Ovary (tissue), 9 donors: ENCODE data around the gene GPR108. TPM values are rescaled to one million over a fixed set of nuclear protein-coding genes. Genes with fewer than 3 reads are reported as not detected.

Experiments used
- DNase-seq, 5 donors: peaks; one replicate each; pipeline ENCODE4 v3.0.0-alpha.2; 2019 to 2020
- H3K27ac ChIP-seq, 2 donors: fragments of 200-600 bp; one replicate each; pipeline versions ENCODE4 v1.5.1 to v1.8.0; 2019 to 2022
- H3K27me3 ChIP-seq: fragments of 200-600 bp; one replicate; pipeline ENCODE4 v1.8.0; 2022
- H3K36me3 ChIP-seq: fragments of 200-600 bp; sonication (generic); one replicate; pipeline ENCODE4 v1.5.1; 2019
- H3K4me1 ChIP-seq: one replicate; pipeline ENCODE4 v1.8.1; 2013; ENCODE audit warnings: mild to moderate bottlenecking, moderate library complexity; ENCODE audit not compliant: insufficient read depth
- H3K4me3 ChIP-seq: fragments of 200-600 bp; sonication (generic); one replicate; pipeline ENCODE4 v1.5.1; 2017
- H3K9me3 ChIP-seq, 2 donors: fragments of 200-600 bp in 1 of 2; sonication (generic) in 1 of 2; one replicate each; pipeline versions ENCODE4 v1.5.1 to v1.8.1; 2013 to 2019; ENCODE audit warnings: mild to moderate bottlenecking in 1 of 2, moderate library complexity in 1 of 2
- EP300 ChIP-seq: sonication (generic); formaldehyde crosslinking; IDR thresholded peaks from one replicate; pipeline ENCODE4 v1.6.1; 2017; ENCODE audit warnings: antibody characterized with exemption
- POLR2A ChIP-seq: fragments of 450-650 bp; IDR thresholded peaks from one replicate; pipeline ENCODE4 v1.6.1; 2017; ENCODE audit warnings: antibody characterized with exemption, mild to moderate bottlenecking, moderate library complexity
- WGBS, 3 donors: extraction: QIAGEN DNeasy Blood & Tissue Kit in 1 of 3; methylation state at CpG; one replicate each; pipeline versions ENCODE4 v1.1.5 to v1.1.7; 2013 to 2017; 5-methylcytosine and 5-hydroxymethylcytosine counted together
- intact Hi-C, 4 donors: fragments of 100-400 bp; cut with DNase I; formaldehyde crosslinking; loops; one replicate each; pipeline versions ENCODE4 v1.11.0 to v1.15.1; 2022 to 2023
- polyA plus RNA-seq, 2 donors: library from polyadenylated mRNA; stranded (reverse); fragments of 200-250 nt in 1 of 2; fragments of 350-450 nt in 1 of 2; fragmentation: Illumina TruSeq in 1 of 2; extraction: RNeasy Lipid Tissue Mini Kit (QIAGEN cat#74804) in 1 of 2; gene quantifications; one replicate each; pipeline ENCODE4 v1.2.3, GENCODE V29; 2013 to 2014
- total RNA-seq, 7 donors: library from RNA; depleted of rRNA in 2 of 7; stranded (reverse); fragments of >200 nt in 2 of 7; fragmentation: NEBNext Ultra II Directional in 3 of 7; extraction: Animal tissue kit (Norgen Biotek cat#: 25700) in 3 of 7; gene quantifications; one replicate each; pipeline versions ENCODE4 v1.1.0 to v1.2.4, GENCODE V29; 2016 to 2023
- TF ChIP-seq, protein P1 (sequence below), 3 donors: fragments of 450-650 bp in 2 of 3; fragments of 200-600 bp in 1 of 3; IDR thresholded peaks; one replicate each; pipeline versions ENCODE4 v1.5.1 to v1.8.0; 2016 to 2022; ENCODE audit warnings: antibody characterized with exemption in 3 of 3, mild to moderate bottlenecking in 1 of 3
- donor health status: DM: no; HTN: no; CAD: no; lungs with moderate emphysema.
- donor health status: DM: no; HTN: no; CAD: no.
- donor health status: Bipolar disorder and iron deficiency.
- donor health status: DM: yes; HTN: yes; CAD: no.
- donor health status: DM: no; HTN: no; CAD: no.
- donor health status: DM: yes; HTN: yes; CAD: no.

Gene GPR108
- total and polyA plus RNA-seq, 9 donors: 34.0 to 76.6 (median 61.0) TPM

DNA sequence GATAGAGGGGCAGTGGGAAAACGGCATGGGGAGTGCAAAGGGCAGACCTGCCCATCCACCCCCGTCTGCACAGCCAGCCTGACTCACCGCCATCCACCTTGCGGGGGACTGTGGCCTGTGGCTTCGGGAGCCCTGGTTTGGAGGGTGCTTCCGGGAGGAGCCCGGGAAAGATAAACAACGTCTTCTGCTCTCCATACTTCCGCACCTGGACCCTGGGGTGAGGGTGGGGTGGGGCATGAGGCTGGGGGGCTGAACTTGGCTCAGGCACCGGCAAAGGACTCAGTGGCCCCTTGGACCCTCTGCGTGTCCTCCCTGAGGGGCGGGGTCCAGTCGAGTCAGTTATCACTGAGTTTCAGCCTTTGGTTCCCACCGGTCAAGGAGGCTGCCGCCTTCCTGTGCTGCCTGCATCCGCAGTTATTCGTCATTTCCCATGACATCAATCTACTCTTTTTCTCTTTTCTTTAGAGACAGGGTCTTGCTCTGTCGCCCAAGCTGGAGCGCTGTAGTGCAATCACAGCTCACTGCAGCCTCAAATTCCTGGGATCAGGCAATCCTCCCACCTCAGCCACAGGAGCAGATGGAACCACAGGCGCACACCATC, 3.2 kb downstream of the GPR108 start:
- H3K4me1 ChIP-seq: peaks cover 17% of the 10 kb centered on the region
- H3K27me3 ChIP-seq: no peaks in the 10 kb centered on the region
- 69 to 78% (median 70%) methylated on average over 17 to 20 of the region's 20 CpGs for WGBS, 3 donors
- no peaks in the 10 kb centered on the region for H3K9me3 ChIP-seq
- DNase-seq: no peak
- no peaks in the 10 kb centered on the region for H3K36me3 ChIP-seq
- no peak overlapping the region for H3K27ac ChIP-seq
- intact Hi-C loops: no loop called here
- no peak overlapping the region for H3K4me3 ChIP-seq
- TF ChIP-seq POLR2A (no peak), EP300 (no peak)
- TF ChIP-seq, protein P1, sequence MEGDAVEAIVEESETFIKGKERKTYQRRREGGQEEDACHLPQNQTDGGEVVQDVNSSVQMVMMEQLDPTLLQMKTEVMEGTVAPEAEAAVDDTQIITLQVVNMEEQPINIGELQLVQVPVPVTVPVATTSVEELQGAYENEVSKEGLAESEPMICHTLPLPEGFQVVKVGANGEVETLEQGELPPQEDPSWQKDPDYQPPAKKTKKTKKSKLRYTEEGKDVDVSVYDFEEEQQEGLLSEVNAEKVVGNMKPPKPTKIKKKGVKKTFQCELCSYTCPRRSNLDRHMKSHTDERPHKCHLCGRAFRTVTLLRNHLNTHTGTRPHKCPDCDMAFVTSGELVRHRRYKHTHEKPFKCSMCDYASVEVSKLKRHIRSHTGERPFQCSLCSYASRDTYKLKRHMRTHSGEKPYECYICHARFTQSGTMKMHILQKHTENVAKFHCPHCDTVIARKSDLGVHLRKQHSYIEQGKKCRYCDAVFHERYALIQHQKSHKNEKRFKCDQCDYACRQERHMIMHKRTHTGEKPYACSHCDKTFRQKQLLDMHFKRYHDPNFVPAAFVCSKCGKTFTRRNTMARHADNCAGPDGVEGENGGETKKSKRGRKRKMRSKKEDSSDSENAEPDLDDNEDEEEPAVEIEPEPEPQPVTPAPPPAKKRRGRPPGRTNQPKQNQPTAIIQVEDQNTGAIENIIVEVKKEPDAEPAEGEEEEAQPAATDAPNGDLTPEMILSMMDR (IDR thresholded peaks at IDR 0.05): no peak

DNA sequence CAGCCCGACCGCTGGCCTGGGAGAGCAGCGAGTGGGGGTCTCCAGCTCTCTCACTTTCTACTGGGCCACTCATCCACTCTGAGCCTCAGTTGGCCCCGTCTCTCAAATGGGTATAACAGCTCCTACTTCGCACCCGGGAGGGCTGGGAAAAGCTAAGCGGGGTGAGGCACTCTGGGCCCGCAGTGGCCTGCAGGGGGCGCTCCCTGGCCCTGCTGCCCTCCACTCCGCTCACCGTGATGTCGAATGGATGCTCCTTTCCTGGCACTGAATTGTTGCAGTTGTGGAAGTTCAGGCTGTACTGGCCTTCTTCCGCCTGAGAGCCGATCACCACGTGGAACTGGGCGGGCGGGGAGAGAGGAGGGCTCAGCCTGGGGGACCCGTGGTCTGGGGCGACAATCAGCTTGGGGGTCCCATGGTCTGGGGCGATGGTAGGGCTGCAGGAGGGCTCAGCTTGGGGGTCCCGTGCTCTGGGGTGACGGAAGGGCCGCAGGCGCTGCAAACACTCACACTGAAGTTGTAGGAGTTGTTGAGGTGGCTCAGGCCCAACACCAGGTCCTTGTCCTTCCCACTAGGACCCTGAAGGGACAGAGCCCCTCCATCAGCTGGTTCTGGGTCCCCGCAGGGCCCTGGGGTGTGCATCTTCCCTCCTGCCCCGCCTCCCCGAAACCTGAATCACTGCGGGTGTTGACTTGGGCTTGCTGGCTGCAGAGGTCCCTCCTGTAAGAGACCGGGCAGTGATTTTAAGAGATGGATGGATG, 3.9 kb downstream of the GPR108 start:
- intact Hi-C loops: no loop called here
- no peak overlapping the region for H3K4me3 ChIP-seq
- 83 to 88% (median 86%) methylated on average over 28 to 29 of the region's 29 CpGs for WGBS, 3 donors
- no peak overlapping the region for H3K27ac ChIP-seq
- H3K9me3 ChIP-seq: no peaks in the 10 kb centered on the region
- H3K4me1 ChIP-seq: peaks cover 11% of the 10 kb centered on the region
- no peaks in the 10 kb centered on the region for H3K27me3 ChIP-seq
- TF ChIP-seq, protein P1 (IDR thresholded peaks at IDR 0.05): no peak
- TF ChIP-seq POLR2A (no peak), EP300 (no peak)
- no peak for DNase-seq
- H3K36me3 ChIP-seq: no peaks in the 10 kb centered on the region

DNA sequence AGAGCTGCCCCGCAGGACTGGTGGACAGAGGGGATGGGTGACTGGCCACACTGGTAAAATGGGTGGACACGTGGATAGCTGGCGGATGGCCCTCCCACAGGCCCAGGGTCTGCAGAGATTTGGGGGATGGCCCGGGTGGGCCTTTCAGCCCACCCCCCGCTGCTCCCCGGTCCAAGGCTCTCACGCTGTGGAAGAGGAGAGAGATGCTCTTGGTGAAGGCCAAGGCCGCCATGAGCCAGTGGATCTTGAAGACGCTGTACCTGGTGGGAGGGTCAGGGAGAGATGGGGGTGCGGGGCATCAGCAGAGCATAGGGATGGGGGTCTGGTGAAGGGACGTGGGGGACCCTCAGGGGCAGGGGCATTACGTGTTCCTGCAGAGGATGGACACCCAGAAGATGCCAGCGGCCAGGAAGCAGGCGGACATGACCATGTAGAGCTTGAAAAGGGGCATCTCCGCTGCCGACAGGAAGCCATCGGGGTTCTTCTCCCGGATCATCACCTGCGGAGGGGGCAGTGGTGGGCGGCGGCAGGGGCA, 4.5 kb downstream of the GPR108 start:
- DNase-seq: peak in 1 of 5 donors; percentile 28
- WGBS, 3 donors: 83 to 90% (median 89%) methylated on average over 21 of the region's 21 CpGs
- Histone ChIP-seq H3K4me3 (no peak overlapping the region), H3K4me1 (peaks cover 6% of the 10 kb centered on the region), H3K36me3 (no peaks in the 10 kb centered on the region), H3K9me3 (no peaks in the 10 kb centered on the region), H3K27me3 (no peaks in the 10 kb centered on the region), H3K27ac (no peak overlapping the region)
- TF ChIP-seq EP300 (no peak), POLR2A (no peak)
- TF ChIP-seq, protein P1 (IDR thresholded peaks at IDR 0.05): no peak
- intact Hi-C loops: no loop called here

DNA sequence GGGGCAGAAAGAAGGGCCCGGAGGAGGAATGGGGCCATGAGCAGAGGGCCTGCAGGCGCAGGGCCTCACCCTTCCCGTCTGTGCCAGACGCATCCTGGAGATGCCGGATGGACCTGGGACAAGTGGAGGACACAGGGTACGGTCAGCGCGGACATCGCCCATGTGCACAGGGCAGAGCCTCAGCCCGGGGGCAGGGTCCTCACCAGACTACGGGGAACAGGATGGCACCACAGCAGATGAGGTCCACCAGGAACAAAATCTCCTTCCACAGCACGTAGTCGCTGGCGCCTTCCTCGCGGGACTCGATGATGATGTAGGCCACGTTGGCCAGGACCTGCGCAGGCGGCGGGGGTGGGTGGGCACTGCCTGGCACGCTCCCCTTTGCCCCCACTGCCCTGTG, 5.6 kb downstream of the GPR108 start:
- intact Hi-C loops: no loop called here
- Histone ChIP-seq H3K4me1 (peaks cover 6% of the 10 kb centered on the region), H3K4me3 (no peak overlapping the region), H3K27ac (no peak overlapping the region), H3K9me3 (no peaks in the 10 kb centered on the region), H3K36me3 (no peaks in the 10 kb centered on the region), H3K27me3 (no peaks in the 10 kb centered on the region)
- DNase-seq: no peak
- WGBS, 3 donors: 87 to 93% (median 90%) methylated on average over 22 of the region's 22 CpGs
- no peak for TF ChIP-seq POLR2A
- TF ChIP-seq EP300: no peak
- TF ChIP-seq, protein P1 (IDR thresholded peaks at IDR 0.05): no peak
